HEK293 (cell line): Measurements from ENCODE around the gene NPRL2.

ENCODE experiments used
- GLI4 ChIP-seq: fragments of 450-650 bp; formaldehyde crosslinking; IDR thresholded peaks from 2 replicates; pipeline ENCODE4 v1.5.1; 2016; ENCODE audit warnings: missing biosample characterization, missing genetic modification characterization
- MZF1 ChIP-seq: fragments of 450-650 bp; formaldehyde crosslinking; IDR thresholded peaks from 2 replicates; pipeline ENCODE4 v1.5.1; 2017; ENCODE audit warnings: missing biosample characterization, missing genetic modification characterization, borderline replicate concordance
- ZBTB21 ChIP-seq: fragments of 450-650 bp; formaldehyde crosslinking; IDR thresholded peaks from 2 replicates; pipeline ENCODE4 v1.5.1; 2017; ENCODE audit warnings: missing biosample characterization, missing genetic modification characterization
- ZFP37 ChIP-seq: fragments of 450-650 bp; formaldehyde crosslinking; IDR thresholded peaks from 2 replicates; pipeline ENCODE4 v1.5.1; 2016; ENCODE audit warnings: missing biosample characterization, missing genetic modification characterization
- ZNF174 ChIP-seq: fragments of 450-650 bp; formaldehyde crosslinking; IDR thresholded peaks from 2 replicates; pipeline ENCODE4 v1.5.0; 2017; ENCODE audit warnings: missing biosample characterization, mild to moderate bottlenecking, missing genetic modification characterization
- ZNF324 ChIP-seq: fragments of 450-650 bp; formaldehyde crosslinking; IDR thresholded peaks from 2 replicates; pipeline ENCODE4 v1.5.1; 2016; ENCODE audit warnings: missing biosample characterization, missing genetic modification characterization
- ZNF335 ChIP-seq: fragments of 450-650 bp; formaldehyde crosslinking; conservative IDR thresholded peaks from 2 replicates; pipeline ENCODE4 v1.5.1; 2016; ENCODE audit warnings: missing biosample characterization, missing genetic modification characterization
- ZNF621 ChIP-seq: fragments of 450-650 bp; formaldehyde crosslinking; IDR thresholded peaks from 2 replicates; pipeline ENCODE4 v1.5.1; 2017; ENCODE audit warnings: missing biosample characterization, missing genetic modification characterization
- ZSCAN16 ChIP-seq: fragments of 450-650 bp; formaldehyde crosslinking; IDR thresholded peaks from 2 replicates; pipeline ENCODE4 v1.5.1; 2016; ENCODE audit warnings: missing biosample characterization, missing genetic modification characterization
- TF ChIP-seq, protein P1 (sequence below): fragments of 450-650 bp; formaldehyde crosslinking; IDR thresholded peaks from 2 replicates; pipeline ENCODE4 v1.5.1; 2016; ENCODE audit warnings: missing biosample characterization, missing genetic modification characterization
- TF ChIP-seq, protein P2 (sequence below): fragments of 450-650 bp; formaldehyde crosslinking; IDR thresholded peaks from 2 replicates; pipeline ENCODE4 v1.5.1; 2016; ENCODE audit warnings: missing biosample characterization, missing genetic modification characterization
- TF ChIP-seq, protein P3 (sequence below): fragments of 450-650 bp; formaldehyde crosslinking; IDR thresholded peaks from 2 replicates; pipeline ENCODE4 v1.5.1; 2016; ENCODE audit warnings: missing biosample characterization, missing genetic modification characterization

DNA sequence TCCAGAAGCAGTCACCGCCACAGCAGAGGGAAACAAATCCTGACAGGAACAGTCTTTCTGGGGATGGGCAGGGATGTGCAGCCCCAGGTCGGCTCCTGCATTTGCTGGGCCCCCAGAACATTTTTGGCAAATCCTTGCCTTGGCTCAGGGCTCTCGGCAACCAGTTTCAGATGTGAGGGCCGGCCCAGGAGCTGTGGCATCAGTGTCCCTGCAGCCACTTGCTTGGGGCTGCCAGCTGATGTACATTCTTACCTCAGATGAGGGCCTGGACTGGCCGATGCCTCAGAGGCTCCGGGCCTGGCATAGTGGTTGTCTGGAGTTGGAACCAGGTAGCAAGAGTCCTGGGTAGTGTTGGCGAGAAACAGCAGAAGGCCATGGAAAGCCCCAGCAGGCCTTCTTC is 4.3 kb upstream of the NPRL2 start:
- TF ChIP-seq, protein P1, sequence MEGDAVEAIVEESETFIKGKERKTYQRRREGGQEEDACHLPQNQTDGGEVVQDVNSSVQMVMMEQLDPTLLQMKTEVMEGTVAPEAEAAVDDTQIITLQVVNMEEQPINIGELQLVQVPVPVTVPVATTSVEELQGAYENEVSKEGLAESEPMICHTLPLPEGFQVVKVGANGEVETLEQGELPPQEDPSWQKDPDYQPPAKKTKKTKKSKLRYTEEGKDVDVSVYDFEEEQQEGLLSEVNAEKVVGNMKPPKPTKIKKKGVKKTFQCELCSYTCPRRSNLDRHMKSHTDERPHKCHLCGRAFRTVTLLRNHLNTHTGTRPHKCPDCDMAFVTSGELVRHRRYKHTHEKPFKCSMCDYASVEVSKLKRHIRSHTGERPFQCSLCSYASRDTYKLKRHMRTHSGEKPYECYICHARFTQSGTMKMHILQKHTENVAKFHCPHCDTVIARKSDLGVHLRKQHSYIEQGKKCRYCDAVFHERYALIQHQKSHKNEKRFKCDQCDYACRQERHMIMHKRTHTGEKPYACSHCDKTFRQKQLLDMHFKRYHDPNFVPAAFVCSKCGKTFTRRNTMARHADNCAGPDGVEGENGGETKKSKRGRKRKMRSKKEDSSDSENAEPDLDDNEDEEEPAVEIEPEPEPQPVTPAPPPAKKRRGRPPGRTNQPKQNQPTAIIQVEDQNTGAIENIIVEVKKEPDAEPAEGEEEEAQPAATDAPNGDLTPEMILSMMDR (tag by site-specific recombination) = no peak
- TF ChIP-seq GLI4 (no peak), ZNF621 (tag by site-specific recombination) (no peak), ZNF174 (tag by site-specific recombination) (no peak), ZNF324 (no peak), ZNF335 (tag by site-specific recombination) (no peak), ZSCAN16 (tag by site-specific recombination) (no peak), MZF1 (tag by site-specific recombination) (no peak), ZFP37 (tag by site-specific recombination) (no peak), ZBTB21 (no peak)
- TF ChIP-seq, protein P2, sequence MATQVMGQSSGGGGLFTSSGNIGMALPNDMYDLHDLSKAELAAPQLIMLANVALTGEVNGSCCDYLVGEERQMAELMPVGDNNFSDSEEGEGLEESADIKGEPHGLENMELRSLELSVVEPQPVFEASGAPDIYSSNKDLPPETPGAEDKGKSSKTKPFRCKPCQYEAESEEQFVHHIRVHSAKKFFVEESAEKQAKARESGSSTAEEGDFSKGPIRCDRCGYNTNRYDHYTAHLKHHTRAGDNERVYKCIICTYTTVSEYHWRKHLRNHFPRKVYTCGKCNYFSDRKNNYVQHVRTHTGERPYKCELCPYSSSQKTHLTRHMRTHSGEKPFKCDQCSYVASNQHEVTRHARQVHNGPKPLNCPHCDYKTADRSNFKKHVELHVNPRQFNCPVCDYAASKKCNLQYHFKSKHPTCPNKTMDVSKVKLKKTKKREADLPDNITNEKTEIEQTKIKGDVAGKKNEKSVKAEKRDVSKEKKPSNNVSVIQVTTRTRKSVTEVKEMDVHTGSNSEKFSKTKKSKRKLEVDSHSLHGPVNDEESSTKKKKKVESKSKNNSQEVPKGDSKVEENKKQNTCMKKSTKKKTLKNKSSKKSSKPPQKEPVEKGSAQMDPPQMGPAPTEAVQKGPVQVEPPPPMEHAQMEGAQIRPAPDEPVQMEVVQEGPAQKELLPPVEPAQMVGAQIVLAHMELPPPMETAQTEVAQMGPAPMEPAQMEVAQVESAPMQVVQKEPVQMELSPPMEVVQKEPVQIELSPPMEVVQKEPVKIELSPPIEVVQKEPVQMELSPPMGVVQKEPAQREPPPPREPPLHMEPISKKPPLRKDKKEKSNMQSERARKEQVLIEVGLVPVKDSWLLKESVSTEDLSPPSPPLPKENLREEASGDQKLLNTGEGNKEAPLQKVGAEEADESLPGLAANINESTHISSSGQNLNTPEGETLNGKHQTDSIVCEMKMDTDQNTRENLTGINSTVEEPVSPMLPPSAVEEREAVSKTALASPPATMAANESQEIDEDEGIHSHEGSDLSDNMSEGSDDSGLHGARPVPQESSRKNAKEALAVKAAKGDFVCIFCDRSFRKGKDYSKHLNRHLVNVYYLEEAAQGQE (tag by site-specific recombination) = no peak
- TF ChIP-seq, protein P3, sequence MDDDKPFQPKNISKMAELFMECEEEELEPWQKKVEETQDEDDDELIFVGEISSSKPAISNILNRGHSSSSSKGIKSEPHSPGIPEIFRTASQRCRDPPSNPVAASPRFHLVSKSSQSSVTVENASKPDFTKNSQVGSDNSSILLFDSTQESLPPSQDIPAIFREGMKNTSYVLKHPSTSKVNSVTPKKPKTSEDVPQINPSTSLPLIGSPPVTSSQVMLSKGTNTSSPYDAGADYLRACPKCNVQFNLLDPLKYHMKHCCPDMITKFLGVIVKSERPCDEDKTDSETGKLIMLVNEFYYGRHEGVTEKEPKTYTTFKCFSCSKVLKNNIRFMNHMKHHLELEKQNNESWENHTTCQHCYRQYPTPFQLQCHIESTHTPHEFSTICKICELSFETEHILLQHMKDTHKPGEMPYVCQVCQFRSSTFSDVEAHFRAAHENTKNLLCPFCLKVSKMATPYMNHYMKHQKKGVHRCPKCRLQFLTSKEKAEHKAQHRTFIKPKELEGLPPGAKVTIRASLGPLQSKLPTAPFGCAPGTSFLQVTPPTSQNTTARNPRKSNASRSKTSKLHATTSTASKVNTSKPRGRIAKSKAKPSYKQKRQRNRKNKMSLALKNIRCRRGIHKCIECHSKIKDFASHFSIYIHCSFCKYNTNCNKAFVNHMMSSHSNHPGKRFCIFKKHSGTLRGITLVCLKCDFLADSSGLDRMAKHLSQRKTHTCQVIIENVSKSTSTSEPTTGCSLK (tag by site-specific recombination) = no peak
